ENCODE measurements around the gene SYNE3. TPM values are rescaled to one million over a fixed set of nuclear protein-coding genes. Genes with fewer than 3 reads are reported as not detected.

Gene SYNE3
- total RNA-seq, 1 donor from 2014 or later: 2.5 TPM

- H3K36me3 ChIP-seq (ENCODE audit: insufficient read depth, low read length): no peaks in the 10 kb centered on the region
- no peaks in the 10 kb centered on the region for H3K36me3 Mint-ChIP-seq (ENCODE audit: low read depth, unreplicated experiment)
- no peaks in the 10 kb centered on the region for H3K79me2 ChIP-seq (ENCODE audit: insufficient read depth, low read length)
- H3K27me3 ChIP-seq (ENCODE audit: insufficient read depth, low read length): no peaks in the 10 kb centered on the region
- TF ChIP-seq EZH2 (IDR thresholded peaks at IDR 0.05; ENCODE audit: insufficient read depth, low read length) (no peak), CTCF (IDR thresholded peaks at IDR 0.05; ENCODE audit: insufficient read depth, low read depth, low read length) (no peak)
- peaks cover 29% of the 10 kb centered on the region for H3K4me1 Mint-ChIP-seq (ENCODE audit: low read depth, unreplicated experiment)
- DNase-seq (ENCODE audit: low read depth): no peak
- H3K4me3 ChIP-seq (ENCODE audit: insufficient read depth, low read depth, low read length): no peak overlapping the region
- H3K27ac ChIP-seq (ENCODE audit: low read depth, low read length): no peak overlapping the region
- H3K9me3 ChIP-seq (ENCODE audit: insufficient read depth, low read depth, low read length): no peaks in the 10 kb centered on the region
- H3K9me3 Mint-ChIP-seq (ENCODE audit: unreplicated experiment): no peaks in the 10 kb centered on the region
- no peak overlapping the region for H3K4me3 Mint-ChIP-seq (ENCODE audit: unreplicated experiment)
- H3K9ac ChIP-seq (ENCODE audit: low read length): no peak overlapping the region
- no peak for FAIRE-seq
- no peak overlapping the region for H3K27ac Mint-ChIP-seq (ENCODE audit: unreplicated experiment)
- no peak overlapping the region for H2AFZ ChIP-seq (ENCODE audit: low read depth, low read length)
- no peak overlapping the region for H3K4me2 ChIP-seq (ENCODE audit: low read length)
- H3K4me1 ChIP-seq (ENCODE audit: insufficient read depth, low read length): peaks cover 28% of the 10 kb centered on the region
- peaks cover 16% of the 10 kb centered on the region for H3K27me3 Mint-ChIP-seq (ENCODE audit: low read depth, unreplicated experiment)
- no peaks in the 10 kb centered on the region for H4K20me1 ChIP-seq (ENCODE audit: insufficient read depth, low read length)
Measured at GRCh38 chr14:95479494-95479893, 37.0 kb downstream of the SYNE3 start.

- TF ChIP-seq EZH2 (IDR thresholded peaks at IDR 0.05; ENCODE audit: insufficient read depth, low read length): no peak
- TF ChIP-seq CTCF (IDR thresholded peaks at IDR 0.05; ENCODE audit: insufficient read depth, low read depth, low read length): no peak
- FAIRE-seq (no peak), DNase-seq (ENCODE audit: low read depth) (no peak)
- H3K4me1 ChIP-seq (ENCODE audit: insufficient read depth, low read length): peaks cover 24% of the 10 kb centered on the region
- Mint-ChIP-seq H3K4me1 (ENCODE audit: low read depth, unreplicated experiment) (peaks cover 25% of the 10 kb centered on the region), H3K4me3 (ENCODE audit: unreplicated experiment) (no peak overlapping the region), H3K27ac (ENCODE audit: unreplicated experiment) (no peak overlapping the region), H3K9me3 (ENCODE audit: unreplicated experiment) (no peaks in the 10 kb centered on the region), H3K27me3 (ENCODE audit: low read depth, unreplicated experiment) (peaks cover 22% of the 10 kb centered on the region), H3K36me3 (ENCODE audit: low read depth, unreplicated experiment) (peaks cover 2% of the 10 kb centered on the region)
- no peaks in the 10 kb centered on the region for H3K36me3 ChIP-seq (ENCODE audit: insufficient read depth, low read length)
- H3K9me3 ChIP-seq (ENCODE audit: insufficient read depth, low read depth, low read length): no peaks in the 10 kb centered on the region
- no peak overlapping the region for H3K4me2 ChIP-seq (ENCODE audit: low read length)
- H3K79me2 ChIP-seq (ENCODE audit: insufficient read depth, low read length): no peaks in the 10 kb centered on the region
- no peak overlapping the region for H2AFZ ChIP-seq (ENCODE audit: low read depth, low read length)
- H4K20me1 ChIP-seq (ENCODE audit: insufficient read depth, low read length): no peaks in the 10 kb centered on the region
- no peak overlapping the region for H3K9ac ChIP-seq (ENCODE audit: low read length)
- no peaks in the 10 kb centered on the region for H3K27me3 ChIP-seq (ENCODE audit: insufficient read depth, low read length)
- no peak overlapping the region for H3K27ac ChIP-seq (ENCODE audit: low read depth, low read length)
- no peak overlapping the region for H3K4me3 ChIP-seq (ENCODE audit: insufficient read depth, low read depth, low read length)
Measured at GRCh38 chr14:95478818-95479217, 37.6 kb downstream of the SYNE3 start.

GRCh38 chr14:95478309-95478708, 38.1 kb downstream of the SYNE3 start:
- peaks cover 26% of the 10 kb centered on the region for H3K27me3 Mint-ChIP-seq (ENCODE audit: low read depth, unreplicated experiment)
- no peaks in the 10 kb centered on the region for H3K36me3 ChIP-seq (ENCODE audit: insufficient read depth, low read length)
- no peaks in the 10 kb centered on the region for H3K79me2 ChIP-seq (ENCODE audit: insufficient read depth, low read length)
- no peak for FAIRE-seq
- H3K4me1 ChIP-seq (ENCODE audit: insufficient read depth, low read length): peaks cover 19% of the 10 kb centered on the region
- H3K4me3 ChIP-seq (ENCODE audit: insufficient read depth, low read depth, low read length): no peak overlapping the region
- no peaks in the 10 kb centered on the region for H3K27me3 ChIP-seq (ENCODE audit: insufficient read depth, low read length)
- no peak overlapping the region for H3K4me2 ChIP-seq (ENCODE audit: low read length)
- H3K4me3 Mint-ChIP-seq (ENCODE audit: unreplicated experiment): no peak overlapping the region
- H3K4me1 Mint-ChIP-seq (ENCODE audit: low read depth, unreplicated experiment): peaks cover 20% of the 10 kb centered on the region
- H3K36me3 Mint-ChIP-seq (ENCODE audit: low read depth, unreplicated experiment): peaks cover 2% of the 10 kb centered on the region
- H2AFZ ChIP-seq (ENCODE audit: low read depth, low read length): no peak overlapping the region
- TF ChIP-seq EZH2 (IDR thresholded peaks at IDR 0.05; ENCODE audit: insufficient read depth, low read length) (no peak), CTCF (IDR thresholded peaks at IDR 0.05; ENCODE audit: insufficient read depth, low read depth, low read length) (no peak)
- no peak overlapping the region for H3K27ac Mint-ChIP-seq (ENCODE audit: unreplicated experiment)
- H3K27ac ChIP-seq (ENCODE audit: low read depth, low read length): no peak overlapping the region
- H4K20me1 ChIP-seq (ENCODE audit: insufficient read depth, low read length): no peaks in the 10 kb centered on the region
- no peak for DNase-seq (ENCODE audit: low read depth)
- no peaks in the 10 kb centered on the region for H3K9me3 ChIP-seq (ENCODE audit: insufficient read depth, low read depth, low read length)
- H3K9ac ChIP-seq (ENCODE audit: low read length): no peak overlapping the region
- no peaks in the 10 kb centered on the region for H3K9me3 Mint-ChIP-seq (ENCODE audit: unreplicated experiment)

All from astrocyte (in vitro differentiated cells and primary cell).